Nephron progenitor cell (in vitro differentiated cells): Measurements from ENCODE around the gene RANGRF.
A peak's percentile ranks its signal among the peaks of the same experiment; 100 is the strongest.

ENCODE experiments used
- DNase-seq: peaks from one replicate; pipeline ENCODE4 v3.0.0; 2021
- H3K27ac Mint-ChIP-seq: 2 replicates; pipeline ENCODE4 v1.8.0; 2021; ENCODE audit warnings: mild to moderate bottlenecking, moderate library complexity, mixed read lengths
- H3K27me3 Mint-ChIP-seq: 2 replicates; pipeline ENCODE4 v1.8.0; 2021; ENCODE audit warnings: mild to moderate bottlenecking, low read depth, mixed read lengths; ENCODE audit not compliant: poor library complexity
- H3K36me3 Mint-ChIP-seq: 2 replicates; pipeline ENCODE4 v1.8.0; 2021; ENCODE audit warnings: low read depth, mixed read lengths
- H3K4me1 Mint-ChIP-seq: 2 replicates; pipeline ENCODE4 v1.8.0; 2021; ENCODE audit warnings: mixed read lengths
- H3K4me3 Mint-ChIP-seq: 2 replicates; pipeline ENCODE4 v1.8.0; 2021; ENCODE audit warnings: mild to moderate bottlenecking, moderate library complexity, mixed read lengths
- H3K9me3 Mint-ChIP-seq: 2 replicates; pipeline ENCODE4 v1.8.0; 2021; ENCODE audit warnings: mild to moderate bottlenecking, moderate library complexity, mixed read lengths
- TF ChIP-seq, protein P1 (sequence below): fragments of 200-600 bp; sonication (generic); IDR thresholded peaks from 2 replicates; pipeline ENCODE4 v1.5.0; 2021; ENCODE audit warnings: antibody characterized with exemption

Gene RANGRF

GRCh38 chr17:8272421-8272820 lies 16.0 kb upstream of the RANGRF start:
- no peaks in the 10 kb centered on the region for H3K9me3 Mint-ChIP-seq
- TF ChIP-seq, protein P1, sequence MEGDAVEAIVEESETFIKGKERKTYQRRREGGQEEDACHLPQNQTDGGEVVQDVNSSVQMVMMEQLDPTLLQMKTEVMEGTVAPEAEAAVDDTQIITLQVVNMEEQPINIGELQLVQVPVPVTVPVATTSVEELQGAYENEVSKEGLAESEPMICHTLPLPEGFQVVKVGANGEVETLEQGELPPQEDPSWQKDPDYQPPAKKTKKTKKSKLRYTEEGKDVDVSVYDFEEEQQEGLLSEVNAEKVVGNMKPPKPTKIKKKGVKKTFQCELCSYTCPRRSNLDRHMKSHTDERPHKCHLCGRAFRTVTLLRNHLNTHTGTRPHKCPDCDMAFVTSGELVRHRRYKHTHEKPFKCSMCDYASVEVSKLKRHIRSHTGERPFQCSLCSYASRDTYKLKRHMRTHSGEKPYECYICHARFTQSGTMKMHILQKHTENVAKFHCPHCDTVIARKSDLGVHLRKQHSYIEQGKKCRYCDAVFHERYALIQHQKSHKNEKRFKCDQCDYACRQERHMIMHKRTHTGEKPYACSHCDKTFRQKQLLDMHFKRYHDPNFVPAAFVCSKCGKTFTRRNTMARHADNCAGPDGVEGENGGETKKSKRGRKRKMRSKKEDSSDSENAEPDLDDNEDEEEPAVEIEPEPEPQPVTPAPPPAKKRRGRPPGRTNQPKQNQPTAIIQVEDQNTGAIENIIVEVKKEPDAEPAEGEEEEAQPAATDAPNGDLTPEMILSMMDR = no peak

DNA sequence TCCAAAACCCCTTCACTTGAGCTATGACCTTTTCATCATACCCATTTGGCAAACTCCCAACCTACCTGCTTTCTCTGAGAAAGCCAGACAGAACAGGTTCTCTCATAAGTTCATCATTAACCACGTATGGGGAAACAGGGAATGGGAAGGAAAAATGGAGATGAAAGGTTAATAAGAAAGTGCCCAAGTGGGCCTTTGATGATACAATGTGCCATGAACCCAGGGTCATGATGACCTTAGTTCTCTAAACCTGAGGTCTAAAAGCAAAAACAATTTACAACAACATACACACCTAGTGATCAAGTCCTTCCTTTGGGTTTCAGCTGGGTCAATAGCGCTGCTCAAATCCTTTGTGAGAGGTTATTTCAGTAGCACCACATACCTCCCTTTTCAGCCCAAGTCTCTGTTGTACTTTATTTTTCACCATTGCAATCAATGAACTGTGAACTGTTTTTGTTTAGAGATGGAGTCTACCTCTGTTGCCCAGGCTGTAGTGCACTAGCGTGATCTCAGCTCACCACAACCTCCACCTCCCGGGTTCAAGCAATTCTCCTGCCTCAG lies 14.5 kb upstream of the RANGRF start:
- H3K27me3 Mint-ChIP-seq = no peaks in the 10 kb centered on the region
- DNase-seq = no peak
- H3K4me1 Mint-ChIP-seq = no peaks in the 10 kb centered on the region
- peak overlapping the region; percentile 46 for H3K27ac Mint-ChIP-seq
- peaks cover 59% of the 10 kb centered on the region for H3K36me3 Mint-ChIP-seq
- TF ChIP-seq, protein P1 = no peak
- no peak overlapping the region for H3K4me3 Mint-ChIP-seq
- H3K9me3 Mint-ChIP-seq = no peaks in the 10 kb centered on the region

More at GRCh38 chr17:8272421-8272820, 16.0 kb upstream of the RANGRF start:
- no peaks in the 10 kb centered on the region for H3K27me3 Mint-ChIP-seq
- no peak overlapping the region for H3K4me3 Mint-ChIP-seq
- H3K27ac Mint-ChIP-seq = no peak overlapping the region
- no peak for DNase-seq
- H3K4me1 Mint-ChIP-seq = no peaks in the 10 kb centered on the region
- H3K36me3 Mint-ChIP-seq = peaks cover 66% of the 10 kb centered on the region

DNA sequence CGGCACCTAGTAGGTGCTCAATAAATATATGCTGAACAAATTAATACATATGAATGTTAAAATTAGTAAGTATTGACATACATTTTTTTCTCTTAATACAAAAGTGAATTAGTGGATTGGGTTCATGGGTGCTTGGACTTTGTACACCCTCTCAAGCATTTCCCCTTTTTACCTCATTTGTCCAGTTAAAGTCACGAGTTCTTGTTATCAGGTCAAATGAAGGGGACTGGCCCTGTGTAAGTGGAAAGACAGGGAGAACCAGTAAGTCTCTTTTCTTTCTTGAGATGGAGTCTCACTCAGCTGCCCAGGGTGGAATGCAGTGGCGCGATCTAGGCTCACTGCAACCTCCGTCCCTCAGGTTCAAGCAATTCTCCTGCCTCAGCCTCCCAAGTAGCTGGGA lies 13.7 kb upstream of the RANGRF start:
- Mint-ChIP-seq H3K9me3 (no peaks in the 10 kb centered on the region), H3K27ac (no peak overlapping the region), H3K27me3 (no peaks in the 10 kb centered on the region), H3K36me3 (peaks cover 56% of the 10 kb centered on the region), H3K4me3 (no peak overlapping the region), H3K4me1 (no peaks in the 10 kb centered on the region)
- no peak for DNase-seq
- TF ChIP-seq, protein P1 = no peak

- no peaks in the 10 kb centered on the region for H3K27me3 Mint-ChIP-seq
- no peaks in the 10 kb centered on the region for H3K9me3 Mint-ChIP-seq
- no peak for DNase-seq
- peaks cover 49% of the 10 kb centered on the region for H3K36me3 Mint-ChIP-seq
- TF ChIP-seq, protein P1 = no peak
- no peaks in the 10 kb centered on the region for H3K4me1 Mint-ChIP-seq
- peak overlapping the region; percentile 86 for H3K27ac Mint-ChIP-seq
- H3K4me3 Mint-ChIP-seq = no peak overlapping the region
Observed at GRCh38 chr17:8275421-8276290, 12.8 kb upstream of the RANGRF start.

DNA sequence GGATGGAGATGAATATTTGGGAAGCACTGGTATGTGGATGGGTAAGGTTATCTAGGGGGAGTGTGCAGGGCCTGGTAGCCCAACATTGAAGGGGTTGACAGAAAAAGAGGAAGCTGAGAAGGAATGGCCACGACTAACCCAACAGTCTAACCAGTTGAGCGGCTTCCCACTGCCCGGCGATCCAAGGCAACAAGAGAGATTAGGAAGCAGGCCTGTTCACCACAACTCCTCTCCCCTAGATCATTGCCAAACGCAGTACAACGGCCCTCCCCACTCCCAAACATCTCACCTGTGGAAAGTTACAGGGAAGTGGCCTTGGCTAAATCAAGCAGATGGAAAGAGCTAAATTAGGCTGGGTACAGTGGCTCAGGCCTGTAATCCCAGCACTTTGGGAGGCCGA lies 11.2 kb upstream of the RANGRF start:
- no peak overlapping the region for H3K4me3 Mint-ChIP-seq
- no peaks in the 10 kb centered on the region for H3K9me3 Mint-ChIP-seq
- no peaks in the 10 kb centered on the region for H3K4me1 Mint-ChIP-seq
- peaks cover 36% of the 10 kb centered on the region for H3K36me3 Mint-ChIP-seq
- no peaks in the 10 kb centered on the region for H3K27me3 Mint-ChIP-seq
- TF ChIP-seq, protein P1 = no peak
- peak overlapping the region; percentile 27 for H3K27ac Mint-ChIP-seq
- DNase-seq = no peak

DNA sequence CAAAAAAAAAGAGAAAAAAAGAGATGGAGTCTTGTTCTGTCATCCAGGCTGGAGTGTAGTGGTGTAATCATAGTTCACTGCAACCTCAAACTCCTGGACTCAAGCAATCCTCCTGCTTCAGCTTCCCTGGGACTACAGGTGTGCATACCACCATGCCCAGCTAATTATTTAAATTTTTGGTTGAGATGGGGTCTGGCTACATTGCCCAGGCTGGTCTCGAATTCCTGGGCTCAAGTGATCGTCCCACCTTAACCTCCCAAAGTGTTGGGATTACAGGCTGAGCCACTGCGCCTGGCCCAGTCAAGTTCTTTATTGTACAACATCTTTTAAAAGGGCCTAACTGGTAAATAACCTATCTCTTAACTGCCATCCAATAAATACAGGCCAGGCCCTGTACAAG lies 6.1 kb upstream of the RANGRF start:
- Mint-ChIP-seq H3K4me1 (peaks cover under 1% of the 10 kb centered on the region), H3K9me3 (no peaks in the 10 kb centered on the region), H3K27ac (no peak overlapping the region), H3K4me3 (no peak overlapping the region), H3K36me3 (peaks cover 6% of the 10 kb centered on the region), H3K27me3 (no peaks in the 10 kb centered on the region)
- TF ChIP-seq, protein P1 = no peak
- DNase-seq = no peak
